Measurements from ENCODE around the gene BGLAP.

The BGLAP gene

DNA sequence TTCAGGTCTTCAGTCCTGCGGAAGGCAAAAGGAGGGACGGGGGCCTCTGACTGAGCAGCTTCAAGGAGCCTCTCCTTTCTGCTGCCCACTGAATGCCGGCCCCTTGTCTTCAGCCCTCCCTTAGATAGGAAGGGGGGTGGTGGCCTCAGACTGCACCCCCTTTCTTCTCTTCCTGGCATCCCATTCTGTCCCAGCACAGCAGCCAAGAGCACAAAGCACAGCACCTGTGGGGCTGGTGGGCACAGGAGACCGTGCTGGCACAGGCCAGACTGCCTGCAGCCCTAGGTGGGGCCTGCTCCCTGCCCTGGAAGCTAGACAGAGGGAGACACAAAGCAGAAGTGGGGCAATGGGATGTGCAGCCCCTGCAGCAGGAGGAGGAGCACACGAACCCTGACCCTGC, 7.6 kb downstream of the BGLAP start:
- Histone ChIP-seq H3K27ac (ENCODE audit: poor library complexity, severe bottlenecking) (no peak overlapping the region), H3K4me1 (ENCODE audit: insufficient read depth, poor library complexity, severe bottlenecking) (no peaks in the 10 kb centered on the region), H3K36me3 (ENCODE audit: low read depth) (peaks cover 37% of the 10 kb centered on the region), H3K9me3 (ENCODE audit: severe bottlenecking) (no peaks in the 10 kb centered on the region), H3K27me3 (ENCODE audit: insufficient read depth, poor library complexity, severe bottlenecking) (peaks cover 6% of the 10 kb centered on the region), H3K4me3 (ENCODE audit: severe bottlenecking) (no peak overlapping the region)
- ATAC-seq (ENCODE audit: low read depth) (no peak), DNase-seq (ENCODE audit: low spot score) (no peak)
- TF ChIP-seq, protein P1, sequence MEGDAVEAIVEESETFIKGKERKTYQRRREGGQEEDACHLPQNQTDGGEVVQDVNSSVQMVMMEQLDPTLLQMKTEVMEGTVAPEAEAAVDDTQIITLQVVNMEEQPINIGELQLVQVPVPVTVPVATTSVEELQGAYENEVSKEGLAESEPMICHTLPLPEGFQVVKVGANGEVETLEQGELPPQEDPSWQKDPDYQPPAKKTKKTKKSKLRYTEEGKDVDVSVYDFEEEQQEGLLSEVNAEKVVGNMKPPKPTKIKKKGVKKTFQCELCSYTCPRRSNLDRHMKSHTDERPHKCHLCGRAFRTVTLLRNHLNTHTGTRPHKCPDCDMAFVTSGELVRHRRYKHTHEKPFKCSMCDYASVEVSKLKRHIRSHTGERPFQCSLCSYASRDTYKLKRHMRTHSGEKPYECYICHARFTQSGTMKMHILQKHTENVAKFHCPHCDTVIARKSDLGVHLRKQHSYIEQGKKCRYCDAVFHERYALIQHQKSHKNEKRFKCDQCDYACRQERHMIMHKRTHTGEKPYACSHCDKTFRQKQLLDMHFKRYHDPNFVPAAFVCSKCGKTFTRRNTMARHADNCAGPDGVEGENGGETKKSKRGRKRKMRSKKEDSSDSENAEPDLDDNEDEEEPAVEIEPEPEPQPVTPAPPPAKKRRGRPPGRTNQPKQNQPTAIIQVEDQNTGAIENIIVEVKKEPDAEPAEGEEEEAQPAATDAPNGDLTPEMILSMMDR (IDR thresholded peaks at IDR 0.05; ENCODE audit: poor library complexity, severe bottlenecking): no peak

DNA sequence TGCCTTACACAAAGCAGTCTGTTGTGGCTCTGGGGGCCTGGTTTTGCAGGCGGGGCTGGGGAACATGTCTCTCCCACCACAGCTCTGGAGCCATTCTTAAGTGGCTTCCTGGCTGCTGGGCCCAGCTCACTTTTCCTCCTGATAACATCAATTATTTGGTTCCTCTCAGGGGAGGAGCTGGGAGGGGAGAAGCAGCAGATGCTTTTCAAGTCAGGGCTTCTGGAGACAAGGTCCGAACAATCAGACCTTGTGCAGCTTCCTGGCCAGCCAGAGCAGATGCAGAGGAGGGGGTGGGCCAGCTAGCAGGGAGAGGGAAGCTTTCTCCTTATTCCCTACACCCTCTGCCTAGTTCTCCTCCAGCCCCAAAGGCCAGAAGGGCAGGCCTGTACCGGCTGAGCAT, 9.5 kb downstream of the BGLAP start:
- Histone ChIP-seq H3K36me3 (ENCODE audit: low read depth) (peaks cover 57% of the 10 kb centered on the region), H3K27ac (ENCODE audit: poor library complexity, severe bottlenecking) (no peak overlapping the region), H3K4me1 (ENCODE audit: insufficient read depth, poor library complexity, severe bottlenecking) (no peaks in the 10 kb centered on the region), H3K4me3 (ENCODE audit: severe bottlenecking) (no peak overlapping the region), H3K9me3 (ENCODE audit: severe bottlenecking) (no peaks in the 10 kb centered on the region), H3K27me3 (ENCODE audit: insufficient read depth, poor library complexity, severe bottlenecking) (no peaks in the 10 kb centered on the region)
- ATAC-seq (ENCODE audit: low read depth) (no peak), DNase-seq (ENCODE audit: low spot score) (no peak)
- TF ChIP-seq, protein P1 (IDR thresholded peaks at IDR 0.05; ENCODE audit: poor library complexity, severe bottlenecking): no peak

DNA sequence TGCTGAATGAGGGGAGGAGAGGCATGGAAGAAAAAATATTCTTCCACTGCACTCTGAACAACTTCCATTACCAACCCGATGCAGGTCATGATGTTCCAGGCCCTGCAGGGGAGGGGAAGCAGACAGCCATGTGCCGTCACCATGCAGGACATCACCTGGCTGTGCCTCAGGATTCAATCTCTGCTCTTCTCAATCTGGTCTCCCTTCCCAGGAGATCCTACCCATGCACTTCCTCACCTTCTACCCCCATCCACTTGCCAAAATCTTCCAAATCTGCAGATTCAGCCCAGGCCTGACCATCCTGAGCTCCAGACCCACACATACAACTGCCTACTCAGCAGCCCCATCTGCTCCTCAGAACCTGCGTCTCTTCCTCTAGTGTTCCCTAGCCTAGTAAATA, 11.7 kb downstream of the BGLAP start:
- ATAC-seq (ENCODE audit: low read depth): no peak

DNA sequence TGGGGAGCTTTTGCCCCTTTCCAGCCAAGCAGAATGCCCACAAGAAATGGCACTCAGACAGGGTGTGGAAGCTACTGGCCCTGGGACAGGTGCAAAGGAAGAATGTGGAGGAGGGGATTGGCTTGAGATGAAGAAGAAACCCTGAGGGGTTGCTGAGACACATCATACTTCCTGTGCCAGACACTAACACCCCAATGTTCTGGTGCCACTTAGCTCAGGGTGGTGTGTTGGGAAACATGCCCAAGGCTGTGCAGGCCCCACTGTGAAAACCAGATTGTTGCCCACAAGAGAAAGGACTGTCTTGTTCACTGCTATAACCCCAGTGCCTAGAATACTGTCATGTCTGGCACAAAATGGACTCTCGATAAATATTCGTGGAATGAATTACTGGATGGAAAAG, 15.7 kb downstream of the BGLAP start:
- Histone ChIP-seq H3K4me3 (ENCODE audit: severe bottlenecking) (no peak overlapping the region), H3K27ac (ENCODE audit: poor library complexity, severe bottlenecking) (no peak overlapping the region), H3K4me1 (ENCODE audit: insufficient read depth, poor library complexity, severe bottlenecking) (peaks cover 14% of the 10 kb centered on the region), H3K36me3 (ENCODE audit: low read depth) (peaks cover 97% of the 10 kb centered on the region), H3K27me3 (ENCODE audit: insufficient read depth, poor library complexity, severe bottlenecking) (no peaks in the 10 kb centered on the region), H3K9me3 (ENCODE audit: severe bottlenecking) (no peaks in the 10 kb centered on the region)
- TF ChIP-seq, protein P1 (IDR thresholded peaks at IDR 0.05; ENCODE audit: poor library complexity, severe bottlenecking): no peak
- DNase-seq (ENCODE audit: low spot score) (no peak), ATAC-seq (ENCODE audit: low read depth) (no peak)

More for the DNA sequence above, 11.7 kb downstream of the BGLAP start:
- TF ChIP-seq, protein P1 (IDR thresholded peaks at IDR 0.05; ENCODE audit: poor library complexity, severe bottlenecking): no peak
- Histone ChIP-seq H3K27ac (ENCODE audit: poor library complexity, severe bottlenecking) (no peak overlapping the region), H3K4me1 (ENCODE audit: insufficient read depth, poor library complexity, severe bottlenecking) (no peaks in the 10 kb centered on the region), H3K27me3 (ENCODE audit: insufficient read depth, poor library complexity, severe bottlenecking) (no peaks in the 10 kb centered on the region), H3K36me3 (ENCODE audit: low read depth) (peaks cover 77% of the 10 kb centered on the region), H3K4me3 (ENCODE audit: severe bottlenecking) (no peak overlapping the region), H3K9me3 (ENCODE audit: severe bottlenecking) (no peaks in the 10 kb centered on the region)
- no peak for DNase-seq (ENCODE audit: low spot score)

DNA sequence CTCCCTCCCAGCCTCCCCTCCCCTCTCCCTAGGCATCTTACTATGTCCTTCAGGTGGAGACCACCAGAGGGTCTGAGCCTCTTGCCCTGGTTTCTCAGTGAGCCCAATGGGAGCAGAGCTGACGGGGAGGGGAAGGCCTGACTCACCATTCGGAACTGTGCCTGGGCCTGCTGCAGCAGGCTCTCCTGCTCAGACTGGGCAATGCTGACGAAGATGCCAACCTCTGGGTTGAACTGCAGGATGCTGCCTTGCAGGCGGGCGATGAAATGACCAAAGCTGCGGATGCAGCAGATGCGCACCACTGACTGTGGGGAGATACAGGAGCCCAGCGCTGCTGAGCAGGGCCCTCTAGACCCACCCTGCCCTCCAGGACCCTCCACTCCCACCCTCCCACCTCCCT, 16.9 kb downstream of the BGLAP start:
- Histone ChIP-seq H3K9me3 (ENCODE audit: severe bottlenecking) (no peaks in the 10 kb centered on the region), H3K36me3 (ENCODE audit: low read depth) (peaks cover 97% of the 10 kb centered on the region), H3K27me3 (ENCODE audit: insufficient read depth, poor library complexity, severe bottlenecking) (no peaks in the 10 kb centered on the region), H3K4me1 (ENCODE audit: insufficient read depth, poor library complexity, severe bottlenecking) (peaks cover 25% of the 10 kb centered on the region), H3K4me3 (ENCODE audit: severe bottlenecking) (no peak overlapping the region), H3K27ac (ENCODE audit: poor library complexity, severe bottlenecking) (no peak overlapping the region)
- no peak for DNase-seq (ENCODE audit: low spot score)
- ATAC-seq (ENCODE audit: low read depth): peak; percentile 68
- TF ChIP-seq, protein P1 (IDR thresholded peaks at IDR 0.05; ENCODE audit: poor library complexity, severe bottlenecking): no peak

Measured in RWPE2 (cell line).